OCI-LY7 (cell line): ENCODE data around the gene PARD3B. TPM values are rescaled to one million over a fixed set of nuclear protein-coding genes. Genes with fewer than 3 reads are reported as not detected.

Experiments used
- BruUV-seq: library from RNA; stranded (reverse); fragments of 400-500 nt; replicated peaks from 2 replicates; lab custom pipeline; 2021; lab: Mats Ljungman, UMichigan
- CTCF ChIA-PET: fragments of 300-600 bp; sonication (Branson Sonifier 250); formaldehyde crosslinking; loops from one replicate; lab custom pipeline; 2022; ENCODE audit warnings: antibody characterized with exemption; ENCODE audit not compliant: unreplicated experiment; lab: Charles Lee
- POLR2A ChIA-PET: fragments of 300-600 bp; sonication (Branson Sonifier 250); formaldehyde crosslinking; loops from one replicate; lab custom pipeline; 2022; ENCODE audit warnings: antibody characterized with exemption; lab: Charles Lee
- DNase-seq: peaks from one replicate; pipeline ENCODE4 v3.0.0-alpha.2; 2015; ENCODE audit warnings: low spot score
- H2AFZ ChIP-seq: fragments of 200-600 bp; sonication (generic), shearing (Covaris generic); 2 replicates; pipeline ENCODE4 v1.6.1; 2014; ENCODE audit warnings: mild to moderate bottlenecking, antibody characterized with exemption, low read length, moderate library complexity
- H3K27ac ChIP-seq: fragments of 200-600 bp; sonication (generic); 2 replicates; pipeline ENCODE4 v1.5.1; 2014; ENCODE audit warnings: mixed run types, low read depth, mild to moderate bottlenecking, moderate library complexity, low read length, inconsistent platforms; ENCODE audit not compliant: poor library complexity, severe bottlenecking
- H3K36me3 ChIP-seq: fragments of 200-600 bp; sonication (generic); 2 replicates; pipeline ENCODE4 v1.6.1; 2014; ENCODE audit warnings: mild to moderate bottlenecking, antibody characterized with exemption, low read length, moderate library complexity, mixed read lengths; ENCODE audit not compliant: insufficient read depth
- H3K4me1 ChIP-seq: fragments of 200-600 bp; sonication (generic); 2 replicates; pipeline ENCODE4 v1.5.1; 2014; ENCODE audit warnings: mild to moderate bottlenecking, low read length; ENCODE audit not compliant: insufficient read depth, poor library complexity, severe bottlenecking
- H3K4me2 ChIP-seq: fragments of 200-600 bp; sonication (generic); 2 replicates; pipeline ENCODE4 v1.6.1; 2014; ENCODE audit warnings: mild to moderate bottlenecking, low read length
- H3K4me3 ChIP-seq: fragments of 200-600 bp; sonication (generic); 2 replicates; pipeline ENCODE4 v1.5.1; 2014; ENCODE audit warnings: mild to moderate bottlenecking, low read depth, low read length; ENCODE audit not compliant: poor library complexity, severe bottlenecking
- H3K79me2 ChIP-seq: fragments of 200-600 bp; sonication (generic); 2 replicates; pipeline ENCODE4 v1.6.1; 2016; ENCODE audit warnings: low read depth, mild to moderate bottlenecking, low read length, moderate library complexity, mixed read lengths; ENCODE audit not compliant: insufficient read depth
- H3K9me2 ChIP-seq: fragments of 200-600 bp; sonication (generic); 2 replicates; pipeline ENCODE4 v1.6.1; 2016; ENCODE audit warnings: mild to moderate bottlenecking, low read length, mixed read lengths; ENCODE audit not compliant: insufficient read depth
- H3K9me3 ChIP-seq: fragments of 200-600 bp; sonication (generic); 2 replicates; pipeline ENCODE4 v1.6.1; 2014; ENCODE audit warnings: mild to moderate bottlenecking, mixed run types, low read length, mixed read lengths
- H4K20me1 ChIP-seq: fragments of 200-600 bp; sonication (generic); 2 replicates; pipeline ENCODE4 v1.6.1; 2014; ENCODE audit warnings: mild to moderate bottlenecking, antibody characterized with exemption, low read length, moderate library complexity, mixed read lengths; ENCODE audit not compliant: insufficient read depth
- CTCF ChIP-seq: fragments of 200-600 bp; sonication (generic); conservative IDR thresholded peaks from 2 replicates; pipeline ENCODE4 v1.5.1; 2014; ENCODE audit warnings: mild to moderate bottlenecking, antibody characterized with exemption, low read length, moderate library complexity, mixed read lengths
- EZH2phosphoT487 ChIP-seq: fragments of 200-600 bp; sonication (generic); IDR thresholded peaks from 2 replicates; pipeline ENCODE4 v1.6.1; 2018; ENCODE audit warnings: low read depth, borderline replicate concordance, mild to moderate bottlenecking, mixed run types, antibody characterized with exemption, low read length, moderate library complexity, mixed read lengths
- intact Hi-C: fragments of 100-400 bp; cut with micrococcal nuclease; formaldehyde crosslinking; loops from one replicate; pipeline ENCODE4 v1.10.0; 2022; ENCODE audit not compliant: unreplicated experiment
- total RNA-seq, 2 experiments: library from RNA; depleted of rRNA in 1 of 2; stranded (reverse); fragments of >200 nt in 1 of 2; shearing (Covaris generic) in 1 of 2; gene quantifications; 2 replicates each; pipeline ENCODE4 v1.2.3, GENCODE V29; 2014 to 2022

Gene PARD3B
- total RNA-seq, 2 experiments from 2014 or later = not detected

GRCh38 chr2:205496772-205497171, 951.5 kb downstream of the PARD3B start:
- Histone ChIP-seq H3K9me2 (no peaks in the 10 kb centered on the region), H3K9me3 (no peaks in the 10 kb centered on the region), H3K36me3 (no peaks in the 10 kb centered on the region), H3K4me2 (no peak overlapping the region), H2AFZ (no peak overlapping the region), H3K27ac (no peak overlapping the region), H3K4me3 (no peak overlapping the region), H3K4me1 (no peaks in the 10 kb centered on the region), H4K20me1 (no peaks in the 10 kb centered on the region), H3K79me2 (no peaks in the 10 kb centered on the region)
- TF ChIP-seq EZH2phosphoT487 = no peak
- BruUV-seq = no TSS peak
- DNase-seq = no peak
- intact Hi-C loops = no loop called here
- ChIA-PET POLR2A (interaction anchor here (0.5 kb wide), 1 partner anchor 47 kb away, joined by 3 read pairs; no protein-coding TSS in a partner anchor), CTCF (no interaction called here)

GRCh38 chr2:205499006-205499405, 953.7 kb downstream of the PARD3B start:
- Histone ChIP-seq H3K9me2 (no peaks in the 10 kb centered on the region), H3K36me3 (no peaks in the 10 kb centered on the region), H3K79me2 (no peaks in the 10 kb centered on the region), H3K4me1 (no peaks in the 10 kb centered on the region), H3K27ac (no peak overlapping the region), H3K9me3 (no peaks in the 10 kb centered on the region), H3K4me3 (no peak overlapping the region), H4K20me1 (no peaks in the 10 kb centered on the region), H3K4me2 (no peak overlapping the region), H2AFZ (no peak overlapping the region)
- CTCF ChIA-PET = no interaction called here
- intact Hi-C loops = no loop called here
- no peak for DNase-seq
- TF ChIP-seq CTCF (no peak), EZH2phosphoT487 (no peak)
- POLR2A ChIA-PET = interaction anchor here (0.5 to 0.6 kb wide), 3 partner anchors 36 to 768 kb away, joined by 3 to 4 read pairs (median 3); no protein-coding TSS in a partner anchor
- no TSS peak for BruUV-seq

- Histone ChIP-seq H3K4me1 (no peaks in the 10 kb centered on the region), H3K4me3 (no peak overlapping the region), H3K79me2 (no peaks in the 10 kb centered on the region), H3K9me3 (no peaks in the 10 kb centered on the region), H2AFZ (no peak overlapping the region), H3K36me3 (no peaks in the 10 kb centered on the region), H3K4me2 (no peak overlapping the region), H4K20me1 (no peaks in the 10 kb centered on the region), H3K9me2 (no peaks in the 10 kb centered on the region), H3K27ac (no peak overlapping the region)
- DNase-seq = no peak
- no peak for TF ChIP-seq CTCF
- no peak for TF ChIP-seq EZH2phosphoT487
- POLR2A ChIA-PET = no interaction called here
- no TSS peak for BruUV-seq
- CTCF ChIA-PET = no interaction called here
- intact Hi-C loops = no loop called here
Observed at GRCh38 chr2:205500065-205500464, 954.8 kb downstream of the PARD3B start.
